ENCODE data around the gene UGT1A5.

The UGT1A5 gene

DNA sequence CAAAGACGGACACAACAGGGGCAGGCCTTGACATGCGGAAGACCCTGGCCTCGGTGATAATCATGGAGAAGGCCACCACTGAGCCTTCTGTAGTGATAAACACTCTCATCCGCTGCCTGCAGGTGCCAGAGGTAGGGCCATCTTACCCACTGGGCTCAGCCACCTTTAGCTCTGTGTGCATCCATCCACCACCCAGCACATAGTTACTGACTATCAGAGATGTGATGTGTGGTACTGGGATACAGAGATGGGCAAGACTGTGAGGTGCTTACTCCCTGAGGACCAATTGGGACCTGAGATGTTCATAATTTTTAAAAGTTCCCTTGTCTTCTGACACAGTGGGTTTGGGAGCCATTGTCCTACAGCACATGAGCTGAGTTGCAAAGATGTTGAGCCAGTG, 67.0 kb downstream of the UGT1A5 start:
- DNase-seq (ENCODE audit: low read depth, low spot score) = no peak

DNA sequence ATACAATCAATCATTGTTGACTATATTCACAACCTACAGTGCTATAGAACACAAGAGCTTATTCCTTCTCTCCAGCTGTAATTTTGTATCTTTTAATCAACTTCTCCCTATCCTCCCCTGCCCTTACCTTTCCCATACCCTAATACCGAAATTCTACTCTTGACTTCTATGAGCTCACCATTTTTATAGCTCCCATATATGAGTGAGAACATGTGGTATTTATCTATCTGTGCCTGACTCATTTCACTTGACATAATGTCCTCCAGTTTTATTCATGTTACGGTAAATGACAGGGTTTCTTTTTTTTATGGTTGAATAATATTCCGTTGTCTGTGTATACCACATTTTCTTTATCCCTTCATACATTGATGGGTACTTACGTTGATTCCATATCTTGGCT, 68.1 kb downstream of the UGT1A5 start:
- no peak for DNase-seq (ENCODE audit: low read depth, low spot score)

DNA sequence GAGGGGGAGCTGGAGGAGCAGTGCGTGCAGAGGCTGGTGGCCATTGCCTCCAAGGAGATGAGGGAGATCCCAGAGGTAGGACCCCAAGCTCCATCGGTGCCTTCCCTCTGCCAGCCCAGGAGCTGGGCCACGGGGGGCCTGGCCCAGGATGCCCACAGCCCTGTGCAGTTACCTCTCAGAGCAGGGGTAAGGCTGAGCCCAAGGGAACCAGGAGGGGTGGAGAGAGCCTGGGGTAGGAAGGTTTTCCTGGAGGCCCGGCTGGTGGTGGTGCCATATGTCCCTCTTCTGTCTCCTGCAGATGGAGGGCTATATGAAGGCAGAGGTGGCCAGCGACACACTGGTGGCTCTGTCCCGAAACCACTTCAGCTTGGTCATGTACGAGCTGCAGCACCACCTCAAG, 76.8 kb downstream of the UGT1A5 start:
- no peak for DNase-seq (ENCODE audit: low read depth, low spot score)

DNA sequence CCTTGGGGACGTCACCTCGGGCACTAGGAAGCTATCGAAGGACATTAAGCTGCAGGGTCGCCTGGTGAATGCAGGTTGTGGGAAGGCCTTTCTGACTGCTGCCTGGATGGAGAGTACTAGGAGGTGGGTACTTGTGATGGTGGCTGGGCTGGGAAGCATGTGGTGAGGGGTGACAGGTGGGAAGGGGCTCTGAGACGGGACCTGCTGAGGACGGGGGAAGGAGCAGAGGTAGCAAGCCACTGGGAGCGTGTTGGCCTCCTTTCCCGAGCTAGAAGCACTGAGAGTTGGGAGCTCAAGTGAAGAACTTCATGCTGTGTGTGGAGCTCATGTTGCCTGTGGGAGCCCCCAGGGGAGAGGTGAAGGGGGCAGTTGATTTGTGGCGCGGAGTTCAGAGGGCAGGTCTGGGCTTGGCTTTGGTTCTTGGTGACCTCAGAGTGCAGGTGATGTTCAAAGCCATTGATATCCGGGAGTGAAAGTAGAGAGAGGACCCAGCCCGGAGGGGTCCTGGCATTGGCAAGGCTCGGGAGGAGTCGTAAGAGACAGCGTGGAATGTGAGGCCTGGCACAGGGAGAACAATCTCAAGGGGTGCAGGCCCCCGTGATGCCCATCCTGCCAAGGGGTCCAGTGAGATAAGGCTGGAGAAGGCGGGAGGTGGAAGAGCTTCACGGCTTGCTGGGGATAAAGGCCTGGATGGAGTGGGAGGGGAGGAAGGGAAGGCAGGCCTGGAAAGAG, 78.6 kb downstream of the UGT1A5 start:
- no peak for DNase-seq (ENCODE audit: low read depth, low spot score)

DNA sequence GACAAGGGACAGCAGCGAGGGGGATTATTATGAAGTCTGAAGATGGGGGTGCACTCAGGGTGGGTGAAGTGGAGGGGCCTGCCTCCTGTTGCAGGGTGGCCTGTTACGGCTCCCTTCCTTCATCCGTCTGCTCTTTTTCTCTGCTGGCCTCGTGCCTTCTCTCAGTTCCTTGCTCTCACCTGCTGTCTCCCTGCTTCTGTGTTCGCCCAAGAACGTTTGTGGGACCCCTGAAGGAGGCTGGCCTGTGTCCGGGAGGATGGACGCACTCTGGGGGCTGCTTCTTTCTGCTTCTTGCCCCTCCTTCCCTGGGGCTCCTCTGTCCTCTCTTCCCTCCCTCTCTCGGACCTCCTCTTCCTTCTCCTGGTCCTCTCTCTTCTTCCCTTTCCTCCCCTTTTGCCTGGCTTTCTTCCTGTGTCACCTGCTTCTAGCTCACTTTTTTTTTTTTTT, 79.2 kb downstream of the UGT1A5 start:
- DNase-seq (ENCODE audit: low read depth, low spot score) = no peak

DNA sequence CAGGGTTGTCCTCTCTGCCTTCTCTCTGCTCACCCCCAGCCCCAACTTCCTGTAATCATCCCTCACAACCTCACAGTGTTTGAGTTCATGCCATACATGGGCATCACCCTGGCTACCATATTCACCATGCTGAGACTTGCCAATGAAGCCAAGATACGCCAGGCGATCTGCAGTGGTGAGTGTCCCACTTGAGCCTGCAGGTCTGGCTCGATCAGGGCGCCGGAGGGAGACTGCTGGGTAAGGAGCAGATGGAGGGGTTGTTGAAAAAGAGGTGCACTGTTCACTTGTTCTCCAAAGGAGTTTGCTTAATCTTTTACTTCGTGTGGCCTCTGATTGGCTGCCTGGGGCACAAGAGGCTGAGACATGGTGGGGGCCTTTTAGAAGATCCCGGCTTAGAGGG, 80.0 kb downstream of the UGT1A5 start:
- DNase-seq (ENCODE audit: low read depth, low spot score) = no peak

DNA sequence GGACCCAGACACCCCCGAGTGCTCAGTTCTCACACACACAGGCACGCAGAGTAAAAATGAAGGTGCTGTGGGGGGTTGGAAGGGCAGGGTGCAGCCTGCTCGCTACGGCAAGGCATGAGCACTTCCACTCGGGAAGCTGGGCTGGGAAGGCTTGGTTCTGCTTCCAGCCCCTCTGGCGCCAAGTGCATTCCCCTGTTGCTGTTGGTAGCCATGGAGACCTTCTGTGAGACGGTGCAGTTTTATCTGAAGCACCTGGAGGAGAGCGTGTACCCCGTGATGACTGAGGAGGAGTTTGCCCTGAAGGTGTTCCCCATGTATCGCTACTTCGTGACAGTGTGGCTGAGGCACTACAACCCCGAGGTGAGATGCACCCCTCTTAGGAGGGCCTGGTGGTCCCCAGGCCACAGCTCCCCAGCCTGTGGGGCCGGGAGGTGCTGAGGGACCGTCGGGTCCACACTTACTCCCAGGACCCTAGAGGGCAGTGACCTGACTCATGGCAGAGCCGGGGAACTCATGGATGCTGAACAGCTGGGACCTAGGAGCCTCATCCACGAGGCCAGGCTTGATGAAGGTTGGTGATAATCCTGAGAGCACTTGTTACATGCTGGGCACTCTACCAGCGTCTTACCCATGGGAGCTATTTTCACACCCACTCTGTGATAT, 80.9 kb downstream of the UGT1A5 start:
- DNase-seq (ENCODE audit: low read depth, low spot score) = no peak

DNA sequence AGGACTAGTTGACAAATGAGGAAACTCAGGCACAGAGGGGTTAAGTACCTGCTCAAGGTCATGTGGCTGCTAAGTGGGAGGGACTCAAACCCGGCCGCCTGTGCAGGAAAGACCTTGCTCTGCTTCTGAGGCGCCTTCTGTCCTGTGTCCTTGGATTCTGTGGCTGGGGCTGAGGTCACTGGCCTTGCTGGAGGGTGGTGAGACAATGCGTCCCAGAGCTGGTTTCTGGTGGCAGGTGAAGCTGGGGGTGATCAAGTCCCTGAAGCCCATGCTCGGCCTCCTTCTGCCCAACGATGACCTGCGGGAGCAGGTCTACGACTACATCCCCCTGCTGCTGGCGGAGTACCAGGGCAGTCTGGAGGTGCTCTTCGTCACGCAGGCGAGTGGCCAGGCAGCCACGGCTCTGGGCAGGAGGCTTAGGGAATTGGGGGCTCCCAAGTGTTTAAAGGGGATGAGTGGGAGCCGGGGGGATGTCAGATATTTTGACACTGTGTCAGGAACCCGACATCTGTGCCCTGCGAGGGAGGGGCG, 81.5 kb downstream of the UGT1A5 start:
- DNase-seq (ENCODE audit: low read depth, low spot score) = no peak

DNA sequence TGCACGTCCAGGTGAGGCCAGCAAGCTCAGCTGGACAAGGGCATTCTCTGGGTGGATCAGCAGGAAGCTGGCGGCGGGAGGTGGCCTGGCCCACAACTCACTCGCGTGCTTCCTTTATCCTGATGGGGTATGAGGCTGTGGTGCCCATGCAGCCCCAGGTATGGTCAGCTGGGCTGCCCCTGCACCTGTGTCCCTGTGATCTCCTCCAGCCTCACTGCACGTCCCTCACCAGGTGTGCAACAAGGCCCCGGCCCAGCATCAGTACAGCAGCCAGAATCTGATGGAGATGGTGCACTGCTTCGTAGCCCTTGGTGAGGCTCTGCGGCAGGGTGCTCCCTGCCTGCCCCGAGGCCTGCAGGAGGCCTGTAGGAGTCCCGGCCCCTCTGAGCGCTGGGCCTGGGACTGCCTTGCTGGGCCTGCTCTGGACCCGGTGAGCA, 83.0 kb downstream of the UGT1A5 start:
- DNase-seq (ENCODE audit: low read depth, low spot score) = no peak

DNA sequence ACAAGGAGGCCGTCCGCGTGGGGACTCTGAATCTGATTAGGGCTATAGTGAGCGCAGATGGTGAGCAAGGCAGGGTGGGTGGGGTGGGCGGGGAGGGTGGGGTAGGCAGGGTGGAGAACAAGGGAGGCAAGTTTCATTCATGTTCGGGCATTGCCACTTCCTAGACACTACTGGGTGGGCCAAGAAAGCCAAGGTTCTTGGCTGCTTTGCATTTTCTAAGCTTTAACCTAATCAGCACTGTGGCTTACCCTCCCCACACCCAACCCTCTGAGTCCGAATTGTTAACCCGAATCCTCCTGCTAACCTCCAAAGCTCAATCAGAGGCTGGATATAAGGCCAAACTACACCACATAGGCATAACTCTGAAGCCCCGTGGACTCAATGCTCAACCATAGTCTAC, 83.5 kb downstream of the UGT1A5 start:
- no peak for DNase-seq (ENCODE audit: low read depth, low spot score)

DNA sequence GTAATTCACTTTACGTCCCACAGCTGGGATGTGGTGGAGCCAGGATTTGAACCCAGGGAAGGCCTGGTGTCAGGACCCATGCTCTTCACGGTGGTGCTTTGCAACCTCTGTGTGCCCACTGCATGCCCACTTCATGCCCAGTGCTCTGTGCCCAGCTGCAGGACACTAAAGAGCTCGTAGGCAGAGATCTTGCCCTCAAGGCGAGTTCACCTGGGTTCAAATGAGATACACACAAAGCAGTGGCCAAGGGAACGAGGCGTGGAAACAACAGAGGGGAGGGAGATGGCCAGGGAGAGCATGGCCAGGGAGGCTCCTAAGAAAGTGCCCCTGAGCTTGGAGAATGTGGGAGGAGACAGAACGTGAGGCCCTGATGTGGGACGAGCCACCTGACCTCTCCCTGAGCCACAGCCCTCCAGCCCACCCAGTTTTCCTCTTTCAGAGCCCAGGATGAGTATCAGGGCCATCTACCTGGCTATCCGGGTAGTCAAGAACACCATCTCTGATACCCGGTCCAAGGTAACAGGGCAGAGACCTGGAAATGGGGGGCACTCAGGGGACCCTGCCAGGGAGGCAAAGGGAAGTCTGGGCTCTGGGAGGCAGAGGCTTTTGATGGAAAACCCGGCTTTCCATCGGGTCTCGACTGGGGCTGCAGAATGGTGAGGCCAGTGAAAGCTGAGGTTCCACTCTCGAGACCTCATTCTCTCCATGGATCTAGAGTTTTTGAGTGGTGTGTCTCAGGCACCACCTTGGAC, 85.8 kb downstream of the UGT1A5 start:
- no peak for DNase-seq (ENCODE audit: low read depth, low spot score)

DNA sequence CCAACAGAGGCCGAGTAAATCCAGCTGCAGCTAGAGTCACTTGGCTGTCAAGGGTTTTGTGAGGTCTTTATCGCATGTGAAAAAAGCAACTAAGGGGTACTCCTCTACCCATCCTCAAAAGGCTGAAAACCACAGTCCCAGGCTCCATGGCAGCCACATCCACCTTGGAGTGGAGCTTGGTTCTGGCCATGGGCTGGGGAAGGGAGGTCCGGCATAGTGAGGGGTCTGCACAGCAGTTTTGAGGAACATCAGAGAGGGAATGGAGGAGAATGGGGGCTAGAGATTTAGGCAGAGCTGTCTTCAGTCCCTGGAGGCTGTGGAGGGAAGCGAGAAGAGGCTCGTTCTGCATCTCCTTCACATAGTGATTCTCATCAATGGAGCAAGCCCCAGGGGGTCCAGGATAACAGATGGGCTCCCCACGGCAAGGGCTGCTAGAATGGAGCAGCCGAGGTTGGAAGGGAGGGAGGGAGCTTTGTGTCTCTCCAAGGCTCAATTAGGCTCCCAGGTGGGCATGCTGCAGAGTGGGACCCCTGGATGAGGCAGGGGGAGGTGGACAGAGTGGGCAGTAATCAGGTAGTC, 86.5 kb downstream of the UGT1A5 start:
- no peak for DNase-seq (ENCODE audit: low read depth, low spot score)

DNA sequence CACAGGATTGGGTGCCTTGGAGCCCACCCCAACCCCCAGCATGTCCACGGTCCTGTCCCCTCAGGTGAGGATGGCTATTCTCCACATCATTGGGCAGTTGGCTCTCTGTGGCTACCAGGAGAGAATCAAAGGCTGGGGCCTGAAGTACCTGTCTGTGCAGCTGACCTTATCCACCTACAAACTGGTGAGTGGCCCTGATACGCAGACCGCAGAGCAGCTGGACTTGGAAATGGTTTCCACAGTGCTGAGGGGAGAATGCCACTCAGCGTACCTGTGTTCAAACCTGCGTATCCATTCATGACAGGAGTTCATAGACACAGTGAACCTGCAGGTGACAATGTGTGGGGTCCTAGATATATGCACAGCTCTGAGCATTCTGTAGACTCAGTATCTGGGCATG, 87.0 kb downstream of the UGT1A5 start:
- DNase-seq (ENCODE audit: low read depth, low spot score) = no peak

DNA sequence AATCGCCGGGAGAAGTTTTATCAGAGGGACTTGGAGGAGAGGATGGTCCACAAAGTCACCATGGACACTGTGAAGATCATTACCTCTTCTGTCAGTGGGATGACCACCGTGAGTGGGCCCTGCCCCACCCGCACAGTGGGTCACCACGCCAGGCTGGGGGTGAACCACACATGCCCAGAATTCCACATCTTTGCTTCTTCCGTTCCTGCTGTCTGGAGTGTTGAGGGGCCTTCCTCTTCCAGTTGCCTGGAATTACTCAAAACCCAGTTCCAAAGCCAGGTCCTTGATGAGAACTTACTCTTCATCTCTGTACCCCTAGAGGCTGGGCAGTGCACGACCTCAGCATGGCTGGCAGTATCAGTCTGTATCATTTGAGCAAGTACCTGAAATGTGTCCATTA, 87.5 kb downstream of the UGT1A5 start:
- no peak for DNase-seq (ENCODE audit: low read depth, low spot score)

DNA sequence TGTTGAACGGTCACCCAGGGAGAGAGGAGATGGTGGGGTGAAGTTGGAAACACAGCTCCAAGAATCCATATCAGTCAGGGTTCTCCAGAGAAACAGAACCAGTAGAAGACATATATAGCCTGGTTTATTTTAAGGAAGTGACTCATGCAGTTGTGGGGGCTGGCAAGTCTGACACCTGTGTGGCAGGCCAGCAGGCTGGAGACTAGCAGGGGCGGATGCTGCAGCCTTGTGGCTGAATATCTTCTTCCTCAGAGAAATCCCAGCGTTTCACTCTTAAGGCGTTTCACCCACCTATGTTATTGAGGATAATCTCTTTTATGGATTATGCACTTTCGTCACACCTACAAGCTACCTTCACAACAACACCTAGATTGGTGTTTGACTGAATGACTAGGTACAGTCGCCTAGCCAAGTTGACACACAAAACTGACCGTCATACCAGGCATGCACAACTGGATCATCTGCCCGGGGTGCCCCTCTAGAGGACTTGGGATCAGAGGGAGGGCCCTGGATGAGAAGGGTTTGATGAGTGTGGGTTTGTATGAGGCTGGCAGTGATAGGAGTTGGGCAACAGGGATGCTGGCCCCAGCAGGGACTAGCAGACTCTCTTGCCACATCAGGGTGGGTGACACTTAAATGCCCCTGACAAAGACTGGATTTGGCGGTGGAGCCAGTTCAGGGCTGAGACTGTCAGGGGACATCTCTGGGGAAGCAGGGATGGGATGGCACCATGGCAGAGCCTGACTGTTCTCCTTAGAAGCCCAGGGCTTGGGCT, 88.8 kb downstream of the UGT1A5 start:
- no peak for DNase-seq (ENCODE audit: low read depth, low spot score)

DNA sequence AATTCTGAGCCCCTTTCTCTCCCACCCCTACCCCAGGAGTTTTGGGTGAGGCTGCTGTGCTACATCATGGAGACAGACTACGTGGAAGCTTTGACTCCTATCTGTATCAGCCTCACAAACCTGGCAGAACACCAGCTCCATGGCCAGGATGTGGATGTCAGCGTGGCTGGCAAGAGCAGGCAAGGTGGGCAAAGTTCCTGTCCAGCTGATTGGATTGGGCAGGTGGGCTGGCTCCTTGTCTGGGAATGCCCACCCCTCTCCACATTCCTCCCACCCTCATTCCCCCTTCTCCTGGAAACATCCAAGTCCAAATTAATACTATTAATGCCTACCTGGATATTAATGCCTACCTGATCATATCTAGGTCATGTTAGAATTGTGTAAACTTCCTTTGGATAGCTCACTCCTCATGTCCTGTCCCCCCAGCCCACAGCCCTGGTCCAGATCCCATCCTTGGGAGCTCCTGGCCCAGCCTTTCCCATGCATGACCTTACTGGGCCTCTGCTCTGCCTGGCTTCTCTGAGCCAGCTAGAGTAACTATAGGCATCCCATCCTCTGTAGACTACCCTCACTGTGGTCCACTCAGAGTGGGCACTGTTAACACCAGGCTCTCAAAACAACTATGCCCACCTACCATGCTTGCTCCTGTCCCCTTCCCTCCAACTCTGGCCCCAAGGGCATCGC, 89.6 kb downstream of the UGT1A5 start:
- DNase-seq (ENCODE audit: low read depth, low spot score) = no peak

DNA sequence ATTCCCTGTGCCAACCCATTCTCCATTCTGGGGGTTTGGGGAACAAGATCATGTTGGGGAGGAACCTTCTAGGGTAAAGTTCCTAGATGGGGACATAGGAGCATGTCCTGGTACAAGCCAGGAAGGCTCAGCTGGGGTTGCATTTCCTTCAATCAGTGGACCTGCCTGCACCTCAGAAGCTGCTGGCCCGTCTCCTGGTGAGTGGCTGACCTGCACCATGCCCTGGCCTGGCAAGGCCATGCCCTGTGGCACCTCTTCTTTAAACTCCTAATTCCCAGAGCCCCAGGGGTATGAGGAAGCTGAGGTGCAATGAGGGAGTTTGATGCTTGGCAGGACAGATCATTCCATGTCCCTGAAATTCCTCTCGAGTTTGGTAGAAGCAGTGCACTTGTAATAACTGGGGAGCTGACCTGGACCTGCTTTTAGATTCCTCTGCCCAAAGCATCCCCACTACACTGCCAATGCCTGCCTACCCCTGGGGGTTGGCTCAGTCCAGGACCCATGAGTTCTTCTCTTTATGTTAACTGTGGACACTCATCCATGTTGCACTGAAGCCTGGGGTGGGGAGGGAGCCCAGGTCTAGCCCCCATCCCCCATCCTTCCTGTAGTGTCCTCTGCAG, 90.7 kb downstream of the UGT1A5 start:
- no peak for DNase-seq (ENCODE audit: low read depth, low spot score)

DNA sequence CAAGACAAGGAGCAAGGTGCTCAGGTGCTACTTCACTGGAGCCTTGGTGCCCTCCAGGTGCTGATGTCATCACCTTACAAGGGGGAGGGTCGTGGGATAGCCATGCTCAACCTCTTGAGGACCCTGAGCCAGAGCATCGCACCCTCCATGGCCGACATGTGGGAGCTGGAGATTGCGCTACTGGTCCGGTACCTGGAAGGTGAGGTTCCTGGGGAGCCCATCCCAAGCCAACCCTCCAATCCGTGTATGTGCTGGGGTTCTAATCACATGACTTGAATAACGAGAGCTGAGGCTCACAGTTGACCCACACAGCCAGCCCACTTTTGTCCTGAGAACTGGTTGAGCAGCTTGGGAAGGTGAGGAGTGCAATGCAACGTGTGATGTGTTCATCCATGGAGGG, 91.3 kb downstream of the UGT1A5 start:
- DNase-seq (ENCODE audit: low read depth, low spot score) = no peak

DNA sequence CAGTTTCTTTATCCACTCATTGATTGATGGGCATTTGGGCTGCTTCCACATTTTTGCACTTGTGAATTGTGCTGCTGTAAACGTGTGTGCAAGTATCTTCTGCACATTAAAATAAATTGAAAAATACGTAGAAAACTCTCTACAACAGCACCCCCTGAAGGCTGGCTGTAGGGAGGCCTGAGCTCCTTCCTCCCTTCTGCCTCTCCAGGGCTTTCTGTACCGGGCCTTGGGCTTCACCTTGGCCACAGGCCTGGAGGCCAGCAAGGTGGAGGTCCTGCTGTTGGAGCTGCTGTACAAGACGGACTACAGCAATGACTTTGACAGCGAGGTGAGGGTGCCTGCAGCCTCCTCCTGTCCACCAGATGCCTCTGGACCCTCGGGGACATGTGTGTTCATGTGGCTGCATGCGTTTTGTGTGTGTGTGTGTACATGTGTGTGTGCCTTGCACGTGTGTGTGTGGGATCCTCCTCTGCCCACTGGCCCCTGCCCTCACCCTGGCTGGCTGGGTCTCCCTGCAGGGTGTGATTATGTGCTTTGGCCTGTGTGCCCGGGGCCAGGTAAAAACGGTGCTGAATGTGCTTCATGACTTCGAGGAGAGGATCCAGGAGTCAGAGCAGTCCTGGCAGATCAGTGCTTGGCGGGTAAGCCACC, 94.6 kb downstream of the UGT1A5 start:
- DNase-seq (ENCODE audit: low read depth, low spot score) = no peak

Data from astrocyte of the hippocampus (primary cell).